G401 (cell line): ENCODE measurements around the gene TLR9. TPM values are rescaled to one million over a fixed set of nuclear protein-coding genes. Genes with fewer than 3 reads are reported as not detected.
A peak's percentile ranks its signal among the peaks of the same experiment; 100 is the strongest.

ENCODE experiments used
- DNase-seq: peaks from one replicate; pipeline ENCODE4 v3.0.0-alpha.2; 2015; ENCODE audit warnings: low spot score
- in situ Hi-C: cut with HindIII; loops from 2 replicates; pipeline ENCODE4 v1.10.0; 2016; ENCODE audit warnings: low sequenced_read_pairs, mixed read lengths
- total RNA-seq: library from RNA; depleted of rRNA; stranded (reverse); fragments of >200 nt; shearing (Covaris generic); gene quantifications from 2 replicates; pipeline ENCODE4 v1.2.3, GENCODE V29; 2014

The TLR9 gene
- total RNA-seq, 1 experiment from 2014 or later = 0.07 TPM

- no peak for DNase-seq
- in situ Hi-C loops = no loop called here
These were observed 24.3 kb downstream of the TLR9 start for GRCh38 chr3:52200981-52201679.

DNA sequence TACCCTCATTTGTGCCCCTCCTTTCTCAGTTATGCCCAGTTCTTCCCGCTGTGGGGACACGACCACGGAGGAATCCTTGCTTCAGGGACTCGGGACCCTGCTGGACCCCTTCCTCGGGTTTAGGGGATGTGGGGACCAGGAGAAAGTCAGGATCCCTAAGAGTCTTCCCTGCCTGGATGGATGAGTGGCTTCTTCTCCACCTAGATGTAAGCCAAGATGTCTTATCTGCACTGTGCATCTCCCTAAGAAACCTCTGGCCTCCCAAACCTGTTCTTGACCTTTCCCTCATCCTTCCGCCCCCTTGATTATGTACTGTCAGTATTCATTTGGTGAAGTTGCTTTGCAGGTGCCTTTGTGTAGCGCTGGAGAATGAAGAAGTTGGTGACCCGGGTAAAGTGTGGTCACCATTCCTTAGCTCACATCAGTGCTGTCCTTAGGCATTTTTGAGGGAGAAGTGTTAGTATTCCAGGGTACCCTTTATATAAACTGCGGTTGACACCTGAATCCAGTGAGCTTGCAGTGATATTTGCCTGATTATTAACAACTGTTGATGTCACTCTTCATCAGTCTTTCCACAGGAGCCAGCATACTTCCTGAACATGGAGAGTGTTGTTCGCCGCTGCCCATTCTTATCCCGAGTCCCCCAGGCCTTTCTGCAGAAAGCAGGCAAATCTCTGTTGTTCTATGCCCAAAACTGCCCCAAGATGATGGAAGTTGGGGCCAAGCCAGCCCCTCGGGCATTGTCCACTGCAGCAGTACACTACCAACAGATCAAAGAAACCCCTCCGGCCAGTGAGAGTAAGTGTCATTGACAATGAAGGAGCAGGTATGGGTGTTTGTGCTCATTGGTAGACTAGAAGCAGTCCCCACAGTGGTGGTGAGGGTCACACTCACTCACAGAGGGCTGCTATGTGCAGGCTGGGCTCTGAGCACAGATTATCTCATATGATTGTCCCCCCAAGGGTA is 26.5 kb downstream of the TLR9 start:
- DNase-seq = no peak
- in situ Hi-C loops = no loop called here

- in situ Hi-C loops = no loop called here
- DNase-seq = peak; percentile 85
These were observed 27.4 kb downstream of the TLR9 start, which contains the start of gene ALAS1 for GRCh38 chr3:52197842-52198625. Gene ALAS1, plus strand, starts transcription at chr3:52198160. Its CDS starts 1,082 bp downstream, at chr3:52199242.

DNA sequence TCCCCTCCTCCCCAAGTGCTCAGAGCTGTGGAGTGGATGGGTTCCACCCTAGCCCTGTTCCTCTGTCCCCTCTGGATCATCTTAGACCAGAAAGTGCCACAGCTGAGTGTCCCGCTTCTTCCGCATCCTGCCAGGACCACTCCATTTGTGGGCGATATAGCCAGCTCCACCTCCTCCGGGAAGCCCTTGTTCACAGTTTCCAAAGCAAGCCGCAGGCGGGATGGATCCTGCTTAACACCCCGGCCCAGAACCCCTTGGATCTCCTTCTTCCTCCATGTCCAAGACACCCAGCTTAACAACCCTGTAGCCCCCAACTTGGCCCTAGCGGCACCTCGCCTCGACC is 28.0 kb downstream of the TLR9 start:
- no peak for DNase-seq
- in situ Hi-C loops = no loop called here

GRCh38 chr3:52196977-52197376 is 28.5 kb downstream of the TLR9 start:
- in situ Hi-C loops = no loop called here
- no peak for DNase-seq

GRCh38 chr3:52195823-52196331 is 29.6 kb downstream of the TLR9 start:
- no peak for DNase-seq
- in situ Hi-C loops = no loop called here

- in situ Hi-C loops = no loop called here
- DNase-seq = no peak
These were observed 30.2 kb downstream of the TLR9 start for GRCh38 chr3:52195291-52195597.

DNA sequence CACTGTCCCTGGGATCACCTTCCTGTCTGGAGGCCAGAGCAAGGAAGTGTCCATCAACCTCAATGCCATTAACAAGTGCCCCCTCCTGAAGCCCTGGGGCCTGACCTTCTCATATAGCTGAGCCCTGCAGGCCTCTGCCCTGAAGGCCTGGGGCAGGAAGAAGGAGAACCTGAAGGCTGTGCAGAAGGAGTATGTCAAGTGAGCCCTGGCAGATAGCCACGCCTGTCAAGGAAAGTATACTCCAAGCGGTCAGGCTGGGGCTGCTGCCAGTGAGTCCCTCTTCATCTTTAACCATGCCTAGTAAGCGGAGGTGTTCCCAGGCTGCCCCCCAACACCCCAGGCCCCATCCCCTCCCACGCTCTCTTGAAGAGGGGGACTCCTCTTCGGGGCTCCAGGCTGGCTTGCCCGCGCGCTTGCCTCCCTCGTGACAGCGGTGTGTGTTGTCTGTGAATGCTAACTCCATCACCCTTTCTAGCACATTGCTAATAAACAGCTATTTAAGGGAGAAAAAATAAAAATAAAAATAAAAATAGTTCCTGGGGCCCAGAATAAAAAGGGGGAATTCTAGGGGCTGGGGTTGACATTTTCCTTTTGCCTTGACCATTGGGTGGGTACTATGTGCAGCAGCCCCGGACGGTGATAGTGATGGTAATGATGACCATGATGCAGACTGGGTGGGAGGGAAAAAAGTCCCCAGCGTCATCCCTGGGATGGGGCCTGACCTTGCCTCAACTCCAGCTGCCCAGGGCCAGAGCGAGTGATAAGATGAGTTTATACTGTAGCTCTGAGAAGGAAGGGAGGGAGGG is 30.8 kb downstream of the TLR9 start:
- DNase-seq = no peak
- in situ Hi-C loops = no loop called here

DNA sequence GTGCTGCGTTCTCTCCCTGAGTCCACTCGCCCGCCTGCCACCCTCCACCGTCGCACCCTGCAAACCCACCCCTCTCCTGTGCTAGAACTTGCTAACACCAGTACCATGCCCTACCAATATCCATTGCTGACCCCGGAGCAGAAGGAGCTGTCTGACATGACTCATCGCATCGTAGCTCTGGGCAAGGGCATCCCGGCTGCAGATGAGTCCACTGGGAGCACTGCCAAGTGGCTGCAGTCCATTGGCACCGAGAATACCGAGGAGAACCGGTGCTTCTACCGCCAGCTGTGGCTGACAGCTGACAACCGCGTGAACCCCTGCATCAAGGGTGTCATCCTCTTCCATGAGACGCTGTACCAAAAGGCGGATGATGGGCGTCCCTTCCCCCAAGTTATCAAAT is 32.4 kb downstream of the TLR9 start:
- DNase-seq = no peak
- in situ Hi-C loops = no loop called here

- in situ Hi-C loops = no loop called here
- DNase-seq = no peak
These were observed 33.8 kb downstream of the TLR9 start for GRCh38 chr3:52191663-52192062.

GRCh38 chr3:52190294-52191074 is 35.0 kb downstream of the TLR9 start:
- in situ Hi-C loops = no loop called here
- no peak for DNase-seq

DNA sequence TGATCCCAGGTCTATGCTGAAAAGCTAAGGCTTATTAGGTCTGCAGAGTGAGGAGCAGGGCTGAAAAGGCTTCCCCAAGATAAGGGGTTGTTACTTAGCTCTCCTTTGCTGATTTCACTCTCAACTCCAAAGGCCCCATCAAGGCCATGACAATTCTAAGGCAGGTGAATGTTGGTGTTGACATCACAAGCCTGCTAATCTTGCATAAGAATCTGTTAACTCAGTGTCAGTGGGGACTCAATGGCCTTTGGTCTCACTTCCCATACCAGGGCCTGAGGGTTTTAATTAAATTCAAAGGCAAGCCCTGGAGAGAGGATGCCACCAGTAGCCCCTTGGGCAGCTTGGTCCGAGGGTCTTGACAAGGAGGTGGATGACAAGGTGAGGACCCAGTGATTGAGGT is 36.9 kb downstream of the TLR9 start:
- in situ Hi-C loops = no loop called here
- DNase-seq = no peak

GRCh38 chr3:52186729-52187128 is 38.7 kb downstream of the TLR9 start:
- in situ Hi-C loops = no loop called here
- no peak for DNase-seq

DNA sequence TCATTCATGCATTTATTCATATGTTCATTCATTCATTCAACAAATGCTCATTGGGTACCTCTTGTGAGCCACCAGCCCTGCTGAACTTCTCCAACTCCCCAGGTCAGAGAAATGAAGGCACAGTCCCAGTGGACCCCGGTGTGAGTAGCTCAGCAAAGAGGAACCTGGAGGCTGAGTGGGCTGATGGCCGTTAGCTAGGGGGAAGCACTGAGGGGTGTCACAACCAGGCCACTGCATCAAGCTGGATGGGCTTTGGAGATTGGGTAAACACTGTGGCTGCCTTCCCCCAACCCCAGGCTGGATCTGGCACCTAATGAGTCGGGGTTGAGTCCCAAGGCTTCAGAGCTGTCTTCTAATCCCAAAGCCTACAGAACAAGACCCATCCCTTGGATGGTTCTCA is 39.6 kb downstream of the TLR9 start:
- no peak for DNase-seq
- in situ Hi-C loops = no loop called here

- in situ Hi-C loops = no loop called here
- no peak for DNase-seq
These were observed 40.1 kb downstream of the TLR9 start for GRCh38 chr3:52185311-52185710.

DNA sequence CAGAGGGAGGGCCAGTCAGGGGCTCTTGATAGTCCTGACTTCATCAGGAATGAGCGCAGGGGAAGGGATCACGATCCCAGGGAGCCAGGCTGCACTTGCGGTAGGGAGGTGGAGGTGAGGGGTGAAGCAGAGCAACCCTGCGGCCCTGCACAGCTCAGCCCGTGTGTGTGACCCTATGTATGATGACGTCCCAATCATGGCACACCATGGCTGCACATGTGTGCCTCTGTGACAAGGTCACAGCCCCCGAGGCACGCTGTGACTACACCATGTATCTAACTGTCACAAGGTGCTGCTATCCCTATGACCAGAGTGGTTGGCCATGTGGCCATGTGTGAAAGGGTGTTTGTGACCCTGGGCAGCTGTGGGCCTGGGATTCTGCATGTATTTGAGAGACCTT is 40.8 kb downstream of the TLR9 start:
- in situ Hi-C loops = no loop called here
- no peak for DNase-seq

GRCh38 chr3:52183786-52184445 is 41.5 kb downstream of the TLR9 start:
- in situ Hi-C loops = no loop called here
- no peak for DNase-seq

DNA sequence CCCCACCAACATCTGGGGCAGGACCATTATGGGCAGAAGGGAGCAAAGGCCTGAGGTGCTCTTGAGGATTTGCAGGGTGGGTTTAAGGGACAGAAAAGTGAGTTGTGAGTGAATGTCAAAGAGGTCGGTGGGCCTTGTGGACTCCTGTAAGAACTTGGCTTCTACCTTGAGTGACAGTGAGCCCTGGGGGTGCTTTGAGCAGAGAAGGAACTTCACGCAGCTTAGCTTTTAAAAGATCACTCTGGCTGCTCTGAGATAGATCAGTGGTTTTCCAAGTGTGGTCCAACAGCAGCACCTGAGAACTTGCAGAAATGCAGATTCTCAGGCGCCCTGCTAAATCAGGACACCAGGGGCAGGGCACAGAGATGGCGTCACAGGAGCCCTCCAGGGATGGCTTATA is 42.8 kb downstream of the TLR9 start:
- DNase-seq = no peak
- in situ Hi-C loops = no loop called here
